ENCODE data around the gene DSCAML1.

The DSCAML1 gene

DNA sequence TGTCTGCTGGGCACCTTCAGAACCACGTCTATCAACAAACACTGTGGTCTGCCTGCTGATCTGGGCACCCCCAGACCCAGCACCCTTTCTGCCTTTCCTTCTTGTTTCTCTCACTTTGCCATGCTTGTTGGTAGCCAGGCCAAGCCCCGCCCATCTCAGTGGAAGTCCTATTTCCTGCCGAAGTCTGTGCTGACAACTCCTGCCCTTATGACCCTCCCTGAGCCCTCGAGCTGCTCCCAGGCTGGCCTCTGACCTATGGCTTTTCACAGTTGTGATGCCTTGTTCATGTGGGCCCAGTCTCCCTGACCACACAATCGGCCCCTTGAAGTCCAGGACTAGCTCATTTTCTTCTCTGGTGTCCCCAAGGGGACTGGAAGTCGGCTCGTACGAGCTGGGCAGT lies 132.1 kb downstream of the DSCAML1 start:
- peak in 10 of 42 donors; percentile 39 to 74 (median 51) for DNase-seq
- intact Hi-C loops (cut with DNase I) = no loop called here

DNA sequence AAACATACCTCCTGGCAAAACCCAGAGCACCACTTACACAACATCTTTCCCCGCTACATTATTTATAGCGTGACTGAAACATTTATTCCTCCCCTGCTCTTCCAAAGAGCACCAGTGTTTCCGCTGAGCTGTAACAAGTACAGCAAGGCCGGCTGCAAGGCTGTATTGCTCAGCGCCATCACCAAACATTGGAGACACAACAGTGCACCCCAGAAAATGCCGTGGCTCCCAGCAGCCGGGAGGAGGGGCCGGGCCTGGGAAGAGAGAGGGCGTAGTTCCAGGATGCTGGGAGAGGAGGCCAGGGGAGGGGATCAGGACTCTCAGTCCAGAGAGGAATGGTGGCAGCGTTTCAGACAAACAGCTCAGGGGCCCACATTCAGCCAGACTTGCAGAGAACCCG lies 133.2 kb downstream of the DSCAML1 start:
- peak; percentile 45 to 86 (median 70) for DNase-seq
- intact Hi-C loops (cut with DNase I) = no loop called here

DNA sequence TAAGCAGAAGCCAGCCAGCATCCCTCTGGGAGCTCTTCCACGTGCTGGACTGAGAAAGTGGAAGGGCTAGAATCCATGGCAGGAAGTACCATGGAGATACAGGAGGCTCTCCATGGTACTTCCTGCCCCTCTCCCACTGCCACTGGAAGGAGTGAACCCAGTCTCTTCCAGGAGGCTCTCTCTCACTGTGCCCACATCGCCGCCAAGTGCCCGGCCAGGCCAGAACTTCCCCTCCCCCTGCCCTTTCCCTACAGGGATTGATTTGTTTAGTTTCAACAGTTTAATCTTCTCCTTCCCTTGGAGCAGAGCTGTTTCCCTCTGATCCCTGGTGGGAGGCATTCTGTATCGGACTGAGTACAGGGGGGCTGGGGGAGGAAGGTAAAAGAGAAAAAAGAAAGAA lies 133.6 kb downstream of the DSCAML1 start:
- DNase-seq = peak in 40 of 42 donors; percentile 56 to 90 (median 76)
- intact Hi-C loops (cut with DNase I) = no loop called here

DNA sequence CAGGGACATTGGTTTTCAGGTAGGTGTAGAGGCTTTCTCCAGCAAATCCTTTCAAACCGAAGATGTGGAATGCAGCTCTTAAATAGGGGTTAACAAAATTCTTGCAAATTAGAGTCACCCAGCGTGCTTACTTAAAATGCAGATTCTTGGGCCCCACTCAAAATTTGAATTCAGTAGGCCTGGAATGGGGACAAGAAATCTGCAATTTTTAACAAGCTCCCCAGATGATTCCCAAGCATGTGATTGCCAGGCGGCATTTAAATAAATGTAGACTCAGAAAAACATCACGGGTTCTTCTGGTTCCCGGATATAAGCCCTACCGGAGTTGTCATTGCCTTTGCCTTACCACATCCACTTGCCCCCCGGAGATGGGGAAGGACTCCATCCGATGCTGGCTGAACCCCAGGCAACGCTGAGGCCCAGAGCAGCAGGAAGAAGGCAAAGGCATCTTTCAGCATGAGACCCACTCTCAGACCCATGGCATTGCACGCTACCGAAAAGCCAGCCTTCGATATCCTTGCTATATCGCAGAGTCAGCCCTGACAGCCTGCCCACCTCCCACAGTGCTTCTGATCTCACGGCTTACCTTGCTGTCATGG lies 134.2 kb downstream of the DSCAML1 start:
- intact Hi-C loops (cut with DNase I) = no loop called here
- peak in 5 of 42 donors; percentile 35 to 54 (median 44) for DNase-seq

DNA sequence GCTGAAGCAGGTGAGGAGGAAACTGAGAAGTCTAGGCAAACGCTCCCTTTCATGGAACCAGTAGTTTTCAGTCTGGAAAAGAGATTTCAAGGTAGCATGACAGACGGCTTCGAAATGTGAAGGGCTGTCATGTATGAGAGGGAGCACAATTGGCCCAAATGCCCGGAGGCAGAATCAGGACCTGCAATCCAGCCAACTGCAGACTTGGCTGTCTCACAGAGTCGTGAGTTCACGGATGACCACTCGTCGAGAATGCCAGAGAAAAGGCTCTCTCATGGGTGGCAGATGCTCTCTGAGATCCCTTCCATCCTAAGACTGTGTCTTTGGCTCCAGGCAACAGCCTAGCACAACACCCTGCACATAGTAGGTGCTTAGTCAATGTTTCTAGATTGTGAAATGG lies 134.8 kb downstream of the DSCAML1 start:
- DNase-seq = peak in 1 of 42 donors; percentile 36
- intact Hi-C loops (cut with DNase I) = no loop called here

DNA sequence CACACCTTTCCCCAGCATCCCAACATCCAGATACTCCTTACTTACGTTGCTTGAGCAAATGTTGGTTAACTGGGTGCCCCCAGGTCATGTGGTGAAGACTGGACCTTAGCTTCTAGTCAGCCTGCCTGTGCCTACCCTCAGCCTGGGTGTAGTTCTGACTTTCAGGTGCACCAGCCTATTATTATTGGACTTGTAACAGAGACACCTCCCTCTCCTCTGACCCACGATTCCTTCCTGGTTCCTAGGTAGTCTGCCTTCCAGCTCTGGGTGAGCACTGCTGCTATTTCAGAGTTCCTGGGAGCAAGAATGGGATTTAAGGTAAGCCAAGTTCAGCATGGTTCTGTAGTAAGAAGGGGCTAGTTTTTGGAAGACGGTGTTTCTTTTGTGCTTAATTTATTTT lies 138.2 kb downstream of the DSCAML1 start:
- intact Hi-C loops (cut with DNase I) = no loop called here
- no peak for DNase-seq

DNA sequence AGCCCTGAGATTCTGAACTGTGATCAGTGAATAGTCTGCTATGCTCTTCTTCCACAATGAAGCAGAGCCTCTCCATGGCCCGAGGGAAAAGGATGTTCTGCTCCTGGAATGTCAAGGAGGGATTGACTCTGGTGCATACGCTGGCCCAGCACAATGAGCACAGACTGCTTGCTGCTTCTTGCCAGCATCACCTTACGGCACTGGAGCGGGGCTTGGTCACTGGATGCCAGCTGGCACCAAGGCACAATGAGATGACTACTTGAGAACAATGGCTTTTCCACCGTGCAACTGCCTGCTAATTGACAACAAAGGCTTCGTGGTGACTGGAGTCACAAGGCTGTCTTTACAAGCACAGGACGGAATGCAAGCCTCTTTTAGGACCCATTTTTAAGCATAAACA lies 139.2 kb downstream of the DSCAML1 start:
- intact Hi-C loops (cut with DNase I) = no loop called here
- peak in 41 of 42 donors; percentile 60 to 92 (median 83) for DNase-seq

DNA sequence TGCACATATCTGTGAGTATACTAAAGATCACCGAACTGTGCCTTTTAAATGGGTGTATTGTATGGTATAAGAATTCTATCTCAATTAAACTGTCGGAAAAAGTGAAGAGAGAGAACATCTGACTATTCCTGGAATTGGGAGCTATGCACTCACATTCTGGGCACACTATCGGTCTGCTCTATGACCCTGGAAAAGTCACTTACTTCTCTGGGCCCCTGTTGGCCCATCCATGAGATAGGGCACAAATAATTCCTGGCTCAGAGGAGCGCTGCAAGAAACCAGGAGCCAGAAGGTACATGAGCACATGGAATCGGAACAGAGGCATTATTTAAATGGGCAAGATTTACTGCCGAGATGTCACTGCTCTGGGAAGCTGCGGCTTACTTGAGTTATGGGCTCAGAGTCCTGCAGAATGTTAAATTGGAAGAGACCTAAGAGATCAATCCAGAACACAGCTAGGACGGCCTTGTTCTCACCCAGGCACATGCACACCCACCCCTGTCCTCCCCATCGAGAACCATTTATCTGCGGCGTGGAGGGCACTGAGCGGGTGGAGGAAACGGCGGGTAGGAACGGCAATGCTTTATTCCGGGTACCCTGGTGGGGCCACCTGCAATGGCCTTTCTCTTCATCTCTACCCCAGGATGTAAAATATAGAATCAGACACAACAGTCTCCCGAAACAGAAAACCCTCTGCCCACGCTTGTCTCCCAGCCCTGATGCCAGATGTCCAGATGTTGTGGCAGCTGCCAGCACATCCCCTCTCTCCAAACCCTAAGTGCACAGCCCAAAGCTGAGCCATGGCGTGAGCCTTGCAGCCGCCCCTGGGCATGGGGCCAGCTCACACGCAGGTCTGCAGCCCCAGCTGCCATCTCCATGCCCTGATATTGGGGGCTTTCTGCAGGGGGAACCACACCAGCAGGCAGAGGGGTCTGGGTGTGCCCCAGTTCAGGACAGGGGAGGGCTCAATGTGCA lies 142.4 kb downstream of the DSCAML1 start:
- intact Hi-C loops (cut with DNase I) = no loop called here
- DNase-seq = peak in 2 of 42 donors; percentile 38 to 44

DNA sequence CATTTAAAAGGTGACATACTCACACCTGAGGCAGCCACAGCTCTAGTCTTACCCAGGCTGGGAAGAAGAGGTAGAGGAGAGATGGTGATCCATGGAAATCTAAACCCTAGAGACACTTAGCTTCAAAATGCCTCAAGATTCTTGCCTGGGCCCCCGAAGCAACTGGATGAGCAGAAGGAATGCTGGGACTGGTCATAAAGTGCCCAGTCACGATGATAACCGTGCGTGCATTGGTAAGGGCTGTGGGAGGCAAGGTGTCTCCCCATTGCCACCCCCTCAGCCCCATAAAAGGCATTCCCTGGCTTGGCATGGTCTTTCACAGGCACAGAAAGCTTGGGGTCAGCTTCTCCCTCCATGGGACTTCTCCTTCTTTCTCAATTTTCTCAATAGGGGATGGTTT lies 144.5 kb downstream of the DSCAML1 start:
- intact Hi-C loops (cut with DNase I) = no loop called here
- no peak for DNase-seq

DNA sequence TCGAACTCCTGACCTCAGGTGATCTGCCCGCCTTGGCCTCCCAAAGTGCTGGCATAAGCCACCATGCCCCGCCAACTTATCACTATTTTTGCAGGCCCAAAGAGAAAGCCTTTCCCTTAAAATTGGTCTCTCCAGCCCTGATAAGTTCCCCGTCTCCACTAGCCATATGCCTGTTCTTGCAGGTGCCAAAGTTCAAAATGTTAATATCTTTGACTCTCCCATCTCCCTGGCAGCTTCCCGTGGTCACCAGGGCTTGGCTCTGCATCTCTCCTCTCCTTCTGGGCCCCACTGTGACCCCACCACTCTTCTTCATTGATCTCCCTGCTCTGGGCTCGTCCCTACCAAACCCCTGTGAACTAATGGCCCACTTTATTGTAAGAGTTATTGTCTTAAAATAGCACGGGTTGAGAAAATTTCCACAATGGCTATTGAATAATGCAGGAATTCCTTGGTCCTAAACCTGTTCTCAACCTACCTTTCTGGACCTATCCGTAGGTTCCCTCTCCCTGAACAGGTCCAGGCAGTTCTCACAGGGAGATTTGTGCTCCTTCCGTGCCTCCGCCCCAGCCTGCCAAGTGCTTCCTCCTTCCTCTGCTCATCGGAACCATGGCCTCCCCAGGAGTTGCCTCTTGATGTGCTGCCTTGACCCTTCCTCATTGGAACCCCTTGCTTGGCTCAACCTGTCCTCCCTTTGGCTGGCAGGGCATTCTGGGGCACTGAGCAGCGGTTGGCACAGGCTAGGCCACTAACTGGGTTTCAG lies 147.5 kb downstream of the DSCAML1 start:
- intact Hi-C loops (cut with DNase I) = no loop called here
- no peak for DNase-seq

DNA sequence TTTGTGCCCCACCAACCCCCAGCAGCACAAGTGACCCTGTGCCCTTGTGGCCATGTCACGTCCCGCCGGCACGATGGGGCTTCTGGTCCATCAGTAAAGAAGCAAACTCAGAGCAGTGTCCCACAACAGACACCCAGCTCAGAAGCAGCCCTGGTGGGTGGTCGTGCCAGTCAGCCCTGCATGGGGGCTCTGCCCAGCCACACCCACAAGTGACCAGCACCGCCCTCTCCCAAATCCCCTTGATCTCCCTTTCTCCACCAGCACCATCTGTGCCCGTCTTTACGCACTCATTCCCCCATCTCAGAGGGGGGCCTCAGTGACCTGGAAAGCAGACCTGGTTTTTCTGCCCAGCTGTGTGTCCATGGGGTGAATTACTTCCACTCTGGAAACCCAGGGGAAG lies 149.1 kb downstream of the DSCAML1 start:
- intact Hi-C loops (cut with DNase I) = no loop called here
- no peak for DNase-seq

DNA sequence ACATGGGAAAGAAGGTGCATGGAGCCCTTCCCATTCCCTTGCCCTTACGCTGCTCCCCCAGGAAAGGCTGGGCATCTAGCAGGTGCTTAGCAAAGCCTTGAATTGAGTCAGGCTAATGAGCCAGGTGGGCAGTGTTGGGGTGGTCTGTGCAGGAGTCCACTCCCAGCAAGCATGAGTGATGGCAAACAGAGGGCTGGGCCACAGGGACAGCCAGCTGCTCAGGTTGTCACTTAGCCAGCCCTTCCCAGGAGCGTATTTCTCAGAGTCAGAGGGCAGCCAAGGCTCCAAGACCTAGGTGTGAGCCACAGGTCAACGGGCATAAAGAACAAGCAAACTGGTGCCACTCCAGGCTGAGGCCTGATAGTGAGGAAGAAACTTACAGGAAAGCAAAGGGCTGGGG lies 149.8 kb downstream of the DSCAML1 start:
- intact Hi-C loops (cut with DNase I) = no loop called here
- no peak for DNase-seq

DNA sequence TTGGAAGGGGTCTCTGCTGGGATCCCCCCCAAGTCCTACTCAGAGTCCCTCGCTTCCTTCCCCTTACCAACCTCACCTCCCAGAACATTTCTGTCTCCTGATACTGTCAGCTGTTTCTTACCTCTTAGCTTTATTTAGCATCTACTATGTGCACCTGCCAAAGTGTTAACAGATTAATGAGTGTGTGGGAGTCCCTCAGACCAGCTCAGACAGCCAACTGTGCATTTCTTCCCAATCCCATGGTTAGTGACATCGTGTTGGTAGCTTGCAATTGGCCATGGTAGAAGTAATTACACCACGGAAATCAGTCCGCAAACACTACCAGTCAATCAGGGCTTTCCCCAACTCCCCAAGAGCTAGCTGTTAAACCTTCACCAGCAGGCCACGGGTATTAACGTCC lies 150.6 kb downstream of the DSCAML1 start:
- no peak for DNase-seq
- intact Hi-C loops (cut with DNase I) = no loop called here

DNA sequence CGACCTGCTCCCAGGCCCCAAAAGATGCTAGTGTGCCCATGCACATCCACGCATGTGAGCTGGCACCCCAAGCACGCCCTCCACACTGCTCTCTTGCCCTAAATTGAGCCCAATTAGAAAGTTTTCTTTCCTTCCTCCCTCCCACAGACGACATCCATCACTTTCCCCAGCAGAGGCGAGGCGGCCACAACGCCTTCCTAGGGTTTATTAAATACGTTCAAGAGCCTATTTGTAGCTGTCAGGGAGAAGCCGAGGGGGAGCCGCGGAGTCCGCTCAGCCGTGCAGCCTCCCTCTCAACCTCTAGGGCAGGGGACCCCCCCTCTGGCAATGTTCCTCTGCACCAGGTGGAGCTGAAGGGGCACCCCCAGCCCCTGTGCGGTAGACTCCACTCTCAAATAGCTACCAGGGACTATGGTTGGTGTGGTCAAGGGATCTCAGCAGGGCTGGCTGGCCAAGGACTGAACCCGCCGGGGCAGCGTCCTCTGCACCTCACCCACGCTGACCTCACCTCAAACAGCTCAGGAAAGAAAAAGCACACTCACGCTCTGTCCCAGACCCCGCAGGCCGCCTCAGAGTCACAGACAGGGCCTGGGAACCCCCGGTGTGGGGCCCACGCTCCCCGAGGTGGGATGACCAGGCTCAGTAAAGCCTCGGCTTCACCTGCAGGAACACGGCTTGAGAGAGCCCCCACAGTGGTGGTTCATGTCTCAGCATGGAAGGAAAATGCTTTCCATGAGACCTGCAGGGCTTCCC lies 152.4 kb downstream of the DSCAML1 start:
- DNase-seq = peak in 6 of 42 donors; percentile 29 to 52 (median 44)
- intact Hi-C loops (cut with DNase I) = no loop called here

DNA sequence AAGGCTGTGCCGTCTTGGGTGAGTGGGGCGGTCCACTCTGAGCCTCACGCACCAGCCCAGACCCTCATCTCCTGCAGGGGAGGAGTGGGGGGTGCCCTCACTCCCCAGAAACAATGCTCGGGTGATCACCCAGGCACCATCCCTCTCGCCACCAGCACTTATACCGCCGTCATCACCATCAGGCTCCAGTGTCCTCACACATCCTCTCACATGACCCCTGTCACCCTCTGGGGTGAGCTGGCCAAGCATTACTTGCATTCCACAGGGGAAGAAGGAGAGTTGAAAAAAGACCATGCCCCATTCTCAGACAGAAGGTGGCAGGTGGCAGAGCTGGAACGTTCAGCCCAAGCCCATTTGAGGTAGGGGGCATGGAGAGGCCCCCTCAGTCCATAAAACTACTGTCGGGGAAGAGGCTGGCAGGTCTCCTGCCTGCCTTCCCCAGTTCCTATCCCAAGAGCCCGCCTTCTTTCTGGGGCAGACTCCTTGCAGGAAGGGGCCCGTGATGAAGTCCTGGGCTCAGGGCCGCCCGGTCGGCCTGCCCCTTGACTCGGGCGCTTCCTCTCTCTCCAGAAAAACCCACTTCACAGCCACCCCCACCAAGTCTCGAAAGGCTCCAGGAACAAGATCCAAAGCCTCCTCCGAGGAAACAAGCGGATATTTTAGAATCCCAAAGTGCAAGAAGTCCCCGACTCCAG lies 153.3 kb downstream of the DSCAML1 start:
- peak in 2 of 42 donors; percentile 53 to 78 for DNase-seq
- intact Hi-C loops (cut with DNase I) = no loop called here

DNA sequence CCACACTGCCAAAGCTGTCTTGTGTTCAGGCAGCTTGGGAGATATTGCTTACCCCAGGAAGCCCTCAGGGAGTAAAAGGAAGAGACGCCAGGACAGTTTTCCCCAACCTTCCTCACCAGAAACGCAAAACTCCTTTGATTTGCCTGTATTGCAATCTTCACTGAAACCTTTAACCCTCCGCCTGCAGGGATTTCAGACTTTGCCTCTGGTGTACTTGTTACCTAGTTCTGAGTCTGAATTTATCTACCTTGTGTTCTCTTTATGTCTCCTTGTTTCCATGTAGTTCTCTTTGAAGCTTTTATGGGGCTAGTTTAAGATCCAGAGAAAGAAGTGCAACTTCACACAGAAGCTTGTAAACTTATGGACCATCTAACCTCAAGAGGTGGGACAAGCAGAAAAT lies 154.2 kb downstream of the DSCAML1 start:
- intact Hi-C loops (cut with DNase I) = no loop called here

DNA sequence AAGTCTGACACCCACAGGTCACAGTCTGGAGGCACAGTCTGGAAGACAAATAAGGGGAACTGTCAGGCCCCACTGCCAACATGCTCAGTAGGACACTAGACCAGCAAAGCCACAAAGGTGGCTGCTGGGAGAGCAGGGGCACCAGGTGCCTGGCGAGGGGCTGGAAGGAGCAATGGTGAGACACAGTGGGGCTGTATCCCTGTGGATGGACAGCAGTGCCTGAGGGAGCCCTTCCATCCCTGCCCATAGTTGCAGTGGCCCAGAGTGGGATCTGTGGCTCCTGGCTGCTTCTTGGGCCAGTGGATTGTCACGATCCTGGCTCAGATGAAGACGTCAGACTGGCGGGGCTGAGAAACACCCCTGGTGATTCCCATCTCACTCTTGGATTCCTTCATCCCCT lies 154.6 kb downstream of the DSCAML1 start:
- intact Hi-C loops (cut with DNase I) = no loop called here
- DNase-seq = no peak

More for the DNA sequence above, 154.2 kb downstream of the DSCAML1 start:
- no peak for DNase-seq

All from head of caudate nucleus (tissue), 42 donors.